ENCODE data around the gene PGC.

PGC gene

GRCh38 chr6:41712651-41713103, 34.5 kb downstream of the PGC start:
- DNase-seq = no peak

- no peak for DNase-seq
These were observed 35.7 kb downstream of the PGC start for GRCh38 chr6:41711323-41712038.

- DNase-seq = no peak
These were observed 37.8 kb downstream of the PGC start for GRCh38 chr6:41709375-41709774.

- no peak for DNase-seq
These were observed 38.3 kb downstream of the PGC start for GRCh38 chr6:41708856-41709255.

- no peak for DNase-seq
These were observed 39.5 kb downstream of the PGC start for GRCh38 chr6:41707565-41708200.

- no peak for DNase-seq
These were observed 40.2 kb downstream of the PGC start for GRCh38 chr6:41706876-41707564.

- peak in 1 of 2 experiments; percentile 50 for DNase-seq
These were observed 41.0 kb downstream of the PGC start for GRCh38 chr6:41705996-41706835.

- DNase-seq = no peak
These were observed 41.7 kb downstream of the PGC start for GRCh38 chr6:41705311-41705995.

- DNase-seq = no peak
These were observed 42.4 kb downstream of the PGC start for GRCh38 chr6:41704656-41705310.

- DNase-seq = no peak
These were observed 43.2 kb downstream of the PGC start for GRCh38 chr6:41704028-41704427.

GRCh38 chr6:41702771-41703494, 44.3 kb downstream of the PGC start:
- no peak for DNase-seq

GRCh38 chr6:41702089-41702745, 45.0 kb downstream of the PGC start:
- DNase-seq = no peak

- DNase-seq = no peak
These were observed 46.5 kb downstream of the PGC start for GRCh38 chr6:41700463-41701347.

- DNase-seq = no peak
These were observed 48.1 kb downstream of the PGC start for GRCh38 chr6:41699063-41699462.

GRCh38 chr6:41697861-41698781, 49.1 kb downstream of the PGC start:
- no peak for DNase-seq

- DNase-seq = peak; percentile 81 to 94
These were observed 50.4 kb downstream of the PGC start for GRCh38 chr6:41696788-41697187.

- peak in 1 of 2 experiments; percentile 13 for DNase-seq
These were observed 51.4 kb downstream of the PGC start for GRCh38 chr6:41695825-41696224.

GRCh38 chr6:41694815-41695526, 52.2 kb downstream of the PGC start:
- DNase-seq = peak in 1 of 2 experiments; percentile 23
